Measurements from ENCODE around the gene ARHGAP24. TPM values are rescaled to one million over a fixed set of nuclear protein-coding genes. Genes with fewer than 3 reads are reported as not detected.

Gene ARHGAP24
- total RNA-seq, 2 donors from 2014 or later: 4.2 to 5.2 TPM

- Histone ChIP-seq H3K4me1 (no peaks in the 10 kb centered on the region), H3K36me3 (no peaks in the 10 kb centered on the region), H3K27ac (no peak overlapping the region), H3K9me3 (no peaks in the 10 kb centered on the region), H3K9ac (ENCODE audit: low read depth in 2 of 2, low read length in 2 of 2) (no peak overlapping the region), H3K4me3 (no peak overlapping the region), H3K27me3 (no peaks in the 10 kb centered on the region)
- intact Hi-C loops (cut with DNase I): no loop called here
- no peak for TF ChIP-seq CTCF (IDR thresholded peaks at IDR 0.05)
- no peak for DNase-seq
Measured at GRCh38 chr4:85431156-85431555, 43.8 kb upstream of the ARHGAP24 start.

- no peaks in the 10 kb centered on the region for H3K4me1 ChIP-seq
- no peak for TF ChIP-seq CTCF (IDR thresholded peaks at IDR 0.05)
- H3K4me3 ChIP-seq: no peak overlapping the region
- H3K9me3 ChIP-seq: no peaks in the 10 kb centered on the region
- no peak overlapping the region for H3K27ac ChIP-seq
- intact Hi-C loops (cut with DNase I): no loop called here
- no peaks in the 10 kb centered on the region for H3K27me3 ChIP-seq
- H3K36me3 ChIP-seq: no peaks in the 10 kb centered on the region
- DNase-seq: no peak
- no peak overlapping the region for H3K9ac ChIP-seq (ENCODE audit: low read depth in 2 of 2, low read length in 2 of 2)
Measured at GRCh38 chr4:85431881-85432485, 43.0 kb upstream of the ARHGAP24 start.

GRCh38 chr4:85445050-85445639 lies 29.8 kb upstream of the ARHGAP24 start:
- Histone ChIP-seq H3K4me1 (no peaks in the 10 kb centered on the region), H3K27me3 (no peaks in the 10 kb centered on the region), H3K36me3 (no peaks in the 10 kb centered on the region), H3K4me3 (no peak overlapping the region), H3K27ac (no peak overlapping the region), H3K9me3 (no peaks in the 10 kb centered on the region), H3K9ac (ENCODE audit: low read depth in 2 of 2, low read length in 2 of 2) (no peak overlapping the region)
- intact Hi-C loops (cut with DNase I): no loop called here
- TF ChIP-seq CTCF (IDR thresholded peaks at IDR 0.05): no peak
- DNase-seq: no peak

GRCh38 chr4:85446141-85446861 lies 28.6 kb upstream of the ARHGAP24 start:
- intact Hi-C loops (cut with DNase I): no loop called here
- DNase-seq: no peak

More at GRCh38 chr4:85446141-85446861, 28.6 kb upstream of the ARHGAP24 start:
- no peaks in the 10 kb centered on the region for H3K36me3 ChIP-seq
- no peaks in the 10 kb centered on the region for H3K4me1 ChIP-seq
- H3K9ac ChIP-seq (ENCODE audit: low read depth in 2 of 2, low read length in 2 of 2): no peak overlapping the region
- no peaks in the 10 kb centered on the region for H3K27me3 ChIP-seq
- no peaks in the 10 kb centered on the region for H3K9me3 ChIP-seq
- TF ChIP-seq CTCF (IDR thresholded peaks at IDR 0.05): no peak
- H3K27ac ChIP-seq: no peak overlapping the region
- no peak overlapping the region for H3K4me3 ChIP-seq

Data from colonic mucosa (tissue), 4 donors.